HS-5 (cell line): ENCODE data around the gene AQP12A.

Experiments
- DNase-seq: peaks from one replicate; pipeline ENCODE4 v3.0.0-alpha.2; 2012; ENCODE audit warnings: low read depth

The AQP12A gene

DNA sequence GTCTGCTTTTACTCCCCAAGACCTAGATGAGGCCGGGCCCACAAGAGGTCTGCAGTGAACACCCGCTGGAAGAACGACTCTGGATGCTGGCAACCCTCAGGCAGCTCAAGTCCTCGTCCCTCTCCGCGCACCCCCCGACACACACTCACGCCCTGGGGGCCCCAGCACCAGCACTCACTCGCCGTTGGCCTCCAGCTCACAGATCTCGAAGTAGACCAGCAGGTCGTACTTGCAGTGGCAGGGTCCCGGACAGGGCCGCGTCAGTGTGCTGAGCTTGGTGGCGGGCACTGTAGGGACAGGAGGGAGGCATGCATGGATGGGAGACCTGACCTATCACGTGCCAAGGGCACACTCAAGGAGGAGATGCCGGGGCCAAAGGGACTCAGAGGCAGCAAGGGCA lies 49.4 kb downstream of the AQP12A start:
- DNase-seq, result no peak

GRCh38 chr2:240742602-240743095 lies 51.0 kb downstream of the AQP12A start:
- no peak for DNase-seq

GRCh38 chr2:240745456-240745855 lies 53.8 kb downstream of the AQP12A start:
- no peak for DNase-seq

DNA sequence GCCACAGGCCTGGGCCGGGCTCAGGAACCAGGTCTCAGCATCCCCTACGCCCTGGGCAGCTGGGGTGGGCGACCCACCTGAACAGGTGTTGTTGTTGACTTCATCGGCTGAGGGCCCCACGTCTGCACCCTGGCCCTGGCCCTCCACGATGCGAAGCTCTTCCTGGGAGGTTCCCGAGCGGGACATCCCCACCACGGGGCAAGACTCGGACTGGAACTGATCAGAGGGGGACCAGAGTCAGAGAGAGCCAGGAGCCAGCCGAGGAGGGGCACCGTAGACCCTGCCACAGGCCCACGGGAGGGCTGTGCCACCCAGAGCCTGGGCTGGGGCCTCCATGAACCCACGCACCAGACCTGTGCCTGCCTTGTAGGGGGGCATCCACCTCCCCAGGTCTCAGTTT lies 54.3 kb downstream of the AQP12A start:
- no peak for DNase-seq

DNA sequence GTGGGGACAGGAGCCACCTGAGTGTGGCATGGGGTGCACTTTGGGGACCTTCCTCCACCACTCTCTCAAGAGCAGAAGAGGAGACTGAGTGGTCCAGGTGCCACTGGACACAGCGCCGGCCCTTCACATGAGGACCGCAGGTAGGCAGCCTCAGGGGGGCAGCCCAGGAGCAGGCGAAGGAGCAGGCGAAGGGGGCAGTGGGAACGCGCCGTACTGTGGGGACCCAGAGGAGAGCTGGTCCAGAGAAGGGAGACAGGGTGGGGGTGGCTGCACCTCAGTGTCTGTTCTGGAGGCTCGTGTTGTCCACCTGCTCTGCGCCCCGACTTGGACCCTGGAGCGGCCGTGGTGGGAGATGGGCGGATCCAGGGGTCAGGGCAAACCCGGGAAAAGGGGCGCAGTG lies 55.0 kb downstream of the AQP12A start:
- no peak for DNase-seq

DNA sequence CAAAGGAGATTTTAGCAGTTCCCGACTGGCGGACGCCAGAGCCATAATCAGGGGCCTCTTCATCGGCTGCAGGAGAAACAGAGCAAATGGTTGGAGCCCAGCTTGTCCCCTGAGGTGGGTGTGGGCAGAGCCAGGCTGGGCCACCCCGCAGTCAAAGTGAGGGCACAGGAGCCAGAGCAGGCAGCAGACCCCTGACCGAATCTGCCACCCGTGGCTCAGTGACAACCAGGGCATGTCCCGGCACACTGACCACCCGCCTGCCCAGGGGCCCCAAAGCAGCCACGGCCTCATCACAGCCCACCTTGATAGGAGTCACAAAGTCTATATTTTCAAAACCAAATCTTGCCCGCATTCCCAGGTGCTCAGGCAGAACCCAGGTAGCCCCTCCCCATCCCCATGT lies 55.6 kb downstream of the AQP12A start:
- DNase-seq, result no peak
